ENCODE measurements around the gene EXOC3L1.
A peak's percentile ranks its signal among the peaks of the same experiment; 100 is the strongest.

Gene EXOC3L1

GRCh38 chr16:67181346-67181745, 8.6 kb downstream of the EXOC3L1 start:
- peak; percentile 52 for DNase-seq (ENCODE audit: low spot score)

GRCh38 chr16:67180166-67180565, 9.8 kb downstream of the EXOC3L1 start:
- no peak for DNase-seq (ENCODE audit: low spot score)

GRCh38 chr16:67179421-67180080, 10.4 kb downstream of the EXOC3L1 start:
- no peak for DNase-seq (ENCODE audit: low spot score)

- peak; percentile 91 for DNase-seq (ENCODE audit: low spot score)
Measured at GRCh38 chr16:67177743-67178699, 11.9 kb downstream of the EXOC3L1 start.

DNA sequence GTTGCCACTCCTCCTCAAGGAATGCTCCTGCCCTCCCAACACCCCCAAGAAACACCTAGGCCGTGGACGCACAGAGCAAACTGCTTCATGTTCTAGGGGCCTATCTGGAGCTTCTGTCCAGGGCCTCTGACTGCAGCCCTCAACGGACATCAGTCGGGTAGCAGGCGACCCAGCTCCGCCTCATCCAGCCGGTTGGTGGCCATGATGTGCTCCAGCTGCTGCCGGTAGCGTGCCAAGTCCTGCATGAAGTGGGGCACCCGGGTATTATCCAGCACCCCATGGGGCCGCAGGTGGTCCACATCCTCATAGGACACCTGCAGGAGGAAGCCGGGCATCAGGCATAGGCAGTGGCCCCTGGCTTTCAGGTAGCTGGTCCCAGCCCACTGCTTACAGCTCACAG, 13.3 kb downstream of the EXOC3L1 start:
- DNase-seq (ENCODE audit: low spot score), result no peak

DNA sequence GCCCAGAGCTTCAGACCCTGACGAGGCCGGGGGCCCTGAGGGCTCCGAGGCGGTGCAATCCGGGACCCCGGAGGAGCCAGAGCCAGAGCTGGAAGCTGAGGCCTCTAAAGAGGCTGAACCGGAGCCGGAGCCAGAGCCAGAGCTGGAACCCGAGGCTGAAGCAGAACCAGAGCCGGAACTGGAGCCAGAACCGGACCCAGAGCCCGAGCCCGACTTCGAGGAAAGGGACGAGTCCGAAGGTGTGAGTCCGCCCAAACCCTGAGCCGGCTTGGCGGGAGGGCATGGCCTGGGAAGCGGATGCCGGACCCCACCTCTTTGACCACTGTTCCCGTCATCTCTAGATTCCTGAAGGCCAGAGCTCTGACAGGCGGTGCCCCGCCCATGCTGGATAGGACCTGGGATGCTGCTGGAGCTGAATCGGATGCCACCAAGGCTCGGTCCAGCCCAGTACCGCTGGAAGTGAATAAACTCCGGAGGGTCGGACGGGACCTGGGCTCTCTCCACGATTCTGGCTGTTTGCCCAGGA, 15.2 kb downstream of the EXOC3L1 start:
- DNase-seq (ENCODE audit: low spot score), result no peak

- peak; percentile 94 for DNase-seq (ENCODE audit: low spot score)
Measured at GRCh38 chr16:67173808-67174705, 15.9 kb downstream of the EXOC3L1 start.

DNA sequence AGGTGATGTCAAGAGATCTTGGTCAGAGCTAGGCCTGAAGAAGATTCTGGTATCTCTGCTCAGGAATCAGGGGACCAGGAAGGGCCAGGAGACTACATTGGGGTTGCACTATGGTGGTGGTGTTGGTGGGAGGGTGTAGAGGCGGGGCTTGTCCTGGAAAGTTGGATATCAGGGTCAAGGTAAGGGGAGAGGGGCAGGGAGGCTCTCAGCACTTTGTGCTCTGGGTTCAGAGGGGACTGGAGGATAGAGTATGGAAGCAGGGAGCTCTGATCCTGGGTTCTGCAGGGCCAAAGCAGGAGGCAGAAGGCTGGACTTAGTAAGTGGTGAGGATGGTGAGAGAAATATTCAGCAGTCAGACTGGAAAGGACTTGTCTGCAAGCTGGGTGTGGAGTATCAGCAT, 16.6 kb downstream of the EXOC3L1 start:
- no peak for DNase-seq (ENCODE audit: low spot score)

- no peak for DNase-seq (ENCODE audit: low spot score)
Measured at GRCh38 chr16:67170949-67171649, 18.8 kb downstream of the EXOC3L1 start.

DNA sequence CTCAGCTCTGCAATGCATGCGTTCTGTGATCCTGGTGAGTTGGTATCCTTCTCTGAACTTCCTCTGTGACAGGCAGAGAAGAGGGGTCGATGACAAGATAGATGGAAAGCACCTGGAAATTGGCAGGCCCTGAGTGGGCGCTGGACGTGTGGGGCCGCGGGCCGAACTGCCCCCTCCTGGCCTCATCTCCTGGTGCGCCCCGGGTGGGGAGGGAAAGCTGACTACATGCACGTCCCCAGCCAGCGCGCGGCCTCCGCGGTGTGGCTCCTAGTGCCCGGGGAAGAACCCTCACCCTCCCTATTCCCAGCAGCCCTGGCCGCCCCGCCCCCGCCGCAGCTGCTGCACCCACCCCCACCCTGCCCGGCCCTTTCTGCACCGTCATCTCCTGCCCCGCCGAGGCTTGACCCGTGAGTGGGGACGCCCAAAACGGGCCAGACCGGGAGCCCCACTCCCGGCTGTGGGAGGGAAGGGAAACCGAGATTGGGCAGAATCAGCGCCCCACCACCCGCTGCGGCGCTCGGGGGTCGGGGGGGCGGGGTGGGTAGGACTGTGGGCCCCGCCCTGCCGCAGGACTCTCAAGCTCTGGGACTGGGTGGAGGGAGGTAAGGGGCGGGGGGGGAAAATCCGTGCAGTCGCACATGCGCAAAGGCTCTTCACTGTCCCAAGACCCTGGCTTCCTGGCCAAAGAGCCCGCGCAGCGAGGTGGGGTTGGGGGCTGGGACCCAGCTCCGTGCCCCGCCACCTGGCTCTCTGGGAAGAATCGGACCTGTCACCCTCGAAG, 19.6 kb downstream of the EXOC3L1 start, which contains the start of gene NOL3:
NOL3 (plus strand) TSS at position 371 of the 781 bp plus-strand sequence.
- peak; percentile 87 for DNase-seq (ENCODE audit: low spot score)

- peak; percentile 22 for DNase-seq (ENCODE audit: low spot score)
Measured at GRCh38 chr16:67169642-67170167, 20.2 kb downstream of the EXOC3L1 start.

DNA sequence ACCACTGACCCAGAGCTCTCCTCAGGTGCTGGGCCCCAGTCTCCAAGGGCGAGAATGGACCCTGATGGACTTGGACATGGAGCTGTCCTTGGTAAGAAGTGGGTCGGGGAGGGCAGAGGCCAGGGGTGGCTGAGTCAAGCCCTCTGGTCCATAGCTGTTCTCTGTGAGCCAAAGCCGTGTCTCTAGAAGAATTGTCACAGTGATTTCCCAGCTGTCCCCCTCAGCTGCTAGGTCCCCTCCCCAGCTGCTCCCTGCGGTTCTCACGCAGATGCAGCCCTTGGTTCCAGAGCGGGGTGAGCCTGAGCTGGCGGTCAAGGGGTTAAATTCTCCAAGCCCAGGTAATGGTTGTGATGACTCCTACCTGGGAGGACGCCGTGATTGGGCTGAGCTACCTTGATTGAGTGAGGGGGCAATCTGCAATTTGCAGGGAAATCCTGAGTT, 20.9 kb downstream of the EXOC3L1 start:
- no peak for DNase-seq (ENCODE audit: low spot score)

GRCh38 chr16:67167588-67167987, 22.3 kb downstream of the EXOC3L1 start:
- no peak for DNase-seq (ENCODE audit: low spot score)

DNA sequence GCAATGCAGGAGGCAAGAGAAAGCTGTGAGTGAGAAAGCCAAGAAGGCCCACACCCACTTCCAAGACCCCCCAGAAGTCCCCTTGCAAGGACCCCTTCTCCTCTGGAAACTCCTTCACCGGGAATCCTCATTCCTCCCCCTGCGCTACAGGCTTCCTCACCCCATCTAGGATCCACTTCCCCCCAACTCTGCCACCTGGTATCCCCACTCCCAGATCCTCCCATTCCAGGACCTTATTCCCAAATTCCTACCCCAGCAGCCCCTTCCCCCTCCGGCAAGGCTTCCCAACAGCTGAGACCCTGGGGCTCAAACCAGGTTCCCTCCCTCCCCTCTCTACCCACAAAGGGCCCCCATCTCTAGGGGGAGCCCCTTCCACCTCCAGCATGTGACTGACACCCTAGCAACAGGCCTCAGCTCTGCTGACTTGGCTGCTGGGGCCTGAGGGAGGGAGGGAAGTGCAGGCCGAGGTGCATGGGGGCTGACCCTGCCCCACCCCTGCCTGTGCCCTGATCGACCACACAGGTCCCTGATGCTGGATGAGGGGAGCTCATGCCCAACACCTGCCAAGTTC, 23.3 kb downstream of the EXOC3L1 start:
- DNase-seq (ENCODE audit: low spot score), result no peak

GRCh38 chr16:67166110-67166547, 23.8 kb downstream of the EXOC3L1 start:
- no peak for DNase-seq (ENCODE audit: low spot score)

DNA sequence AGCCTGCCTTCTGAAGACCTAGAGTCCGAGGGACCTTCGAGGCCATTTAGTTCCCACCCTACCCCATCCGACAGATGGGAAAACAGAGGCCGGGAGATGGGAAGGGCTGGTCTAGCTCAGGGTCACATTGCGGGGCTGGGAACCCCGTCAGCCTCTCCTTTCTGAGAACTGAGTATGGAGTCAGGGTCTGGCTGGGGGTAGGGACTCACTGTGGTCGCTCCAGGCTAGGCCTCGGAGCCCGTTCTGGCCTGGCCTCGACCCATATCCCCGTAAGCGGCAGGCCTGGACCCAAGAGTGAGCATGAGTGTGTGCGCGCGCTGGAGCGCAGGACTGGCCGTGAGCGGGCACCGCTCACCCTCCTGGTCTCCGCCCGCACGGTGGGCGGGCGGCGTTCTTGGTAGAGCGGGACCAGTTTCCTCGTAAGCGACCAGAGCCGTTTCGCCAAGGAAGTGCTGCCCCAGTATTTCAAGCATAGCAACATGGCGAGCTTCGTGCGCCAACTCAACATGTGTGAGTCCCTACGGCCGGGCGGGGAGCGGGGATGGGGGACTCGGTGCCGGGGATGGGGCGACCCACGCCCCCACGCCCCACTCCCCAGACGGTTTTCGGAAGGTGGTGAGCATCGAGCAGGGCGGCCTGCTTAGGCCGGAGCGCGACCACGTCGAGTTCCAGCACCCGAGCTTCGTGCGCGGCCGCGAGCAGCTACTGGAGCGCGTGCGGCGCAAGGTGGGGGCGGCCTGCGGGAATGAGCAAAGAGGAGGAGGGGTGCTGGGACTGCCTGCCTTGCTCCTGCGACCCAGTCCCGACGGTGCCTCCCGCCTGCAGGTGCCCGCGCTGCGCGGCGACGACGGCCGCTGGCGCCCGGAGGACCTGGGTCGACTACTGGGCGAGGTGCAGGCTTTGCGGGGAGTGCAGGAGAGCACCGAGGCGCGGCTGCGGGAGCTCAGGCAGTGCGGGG, 24.5 kb downstream of the EXOC3L1 start:
- DNase-seq (ENCODE audit: low spot score), result no peak

DNA sequence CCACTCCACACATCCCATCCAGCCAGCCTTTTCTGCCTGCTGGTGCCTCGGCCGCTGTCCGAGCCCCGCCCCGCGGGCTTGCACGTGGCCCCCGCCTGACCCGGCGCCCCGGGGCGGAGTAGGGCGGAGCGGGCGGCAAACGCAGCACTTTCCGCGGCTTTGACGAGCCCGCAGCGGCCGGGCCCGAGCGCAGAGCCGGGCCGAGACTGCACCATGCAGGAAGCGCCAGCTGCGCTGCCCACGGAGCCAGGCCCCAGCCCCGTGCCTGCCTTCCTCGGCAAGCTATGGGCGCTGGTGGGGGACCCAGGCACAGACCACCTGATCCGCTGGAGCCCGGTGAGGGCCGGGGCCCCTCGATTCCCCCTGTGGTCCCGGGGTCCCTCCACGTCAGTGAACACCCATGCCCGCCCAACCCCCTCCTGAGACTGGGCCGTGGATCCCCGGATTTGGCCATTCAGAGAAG, 25.3 kb downstream of the EXOC3L1 start, which contains the start of gene HSF4:
HSF4 (plus strand) TSS at position 147 of the 463 bp plus-strand sequence; CDS start at position 214, 67 bp downstream.
- DNase-seq (ENCODE audit: low spot score), result peak; percentile 42

DNA sequence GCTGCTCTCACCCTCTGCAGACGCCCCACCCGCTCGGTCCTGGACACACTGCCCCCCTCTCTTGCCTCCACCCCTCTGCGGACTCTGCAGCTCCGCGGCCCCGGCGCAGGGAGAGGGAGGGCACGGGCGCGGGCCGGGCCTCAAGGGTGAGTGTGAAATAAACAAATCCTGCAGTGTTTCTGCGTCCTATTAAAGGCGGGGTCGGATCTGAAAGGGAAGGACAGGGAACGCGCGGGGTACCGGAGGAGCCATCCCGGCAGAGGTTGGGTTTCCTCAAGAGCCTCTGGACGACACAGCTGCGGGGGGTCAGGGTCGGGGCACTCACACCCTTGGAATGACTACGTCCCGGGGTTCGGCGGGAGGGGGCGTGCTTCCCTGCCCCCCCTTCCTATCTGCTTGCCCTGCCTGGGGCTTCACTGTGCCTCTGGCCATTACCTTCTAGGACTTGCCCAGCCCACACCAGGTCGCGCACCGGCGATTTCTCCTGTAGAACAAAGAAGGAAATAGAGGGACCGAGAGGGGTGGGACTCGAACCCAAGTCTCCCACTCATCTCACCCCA, 25.9 kb downstream of the EXOC3L1 start:
- no peak for DNase-seq (ENCODE audit: low spot score)
